Activated effector memory CD4-positive, alpha-beta T cell treated with anti-CD3 and anti-CD28 coated beads, Interleukin-2, amount 50 U/mL, for 16 hours (primary cell): ENCODE data around the gene MRPS18C.
"Not testable (repeated sequence)": the region's sequence is repeated elsewhere in the genome, so short reads cannot be mapped to it uniquely, and the experiment has no call there.

Source experiments
- DNase-seq: peaks from one replicate; pipeline ENCODE4 v3.0.0-alpha.2; 2020

Gene MRPS18C

GRCh38 chr4:83501671-83502070, 45.8 kb downstream of the MRPS18C start:
- not testable (repeated sequence) for DNase-seq

DNA sequence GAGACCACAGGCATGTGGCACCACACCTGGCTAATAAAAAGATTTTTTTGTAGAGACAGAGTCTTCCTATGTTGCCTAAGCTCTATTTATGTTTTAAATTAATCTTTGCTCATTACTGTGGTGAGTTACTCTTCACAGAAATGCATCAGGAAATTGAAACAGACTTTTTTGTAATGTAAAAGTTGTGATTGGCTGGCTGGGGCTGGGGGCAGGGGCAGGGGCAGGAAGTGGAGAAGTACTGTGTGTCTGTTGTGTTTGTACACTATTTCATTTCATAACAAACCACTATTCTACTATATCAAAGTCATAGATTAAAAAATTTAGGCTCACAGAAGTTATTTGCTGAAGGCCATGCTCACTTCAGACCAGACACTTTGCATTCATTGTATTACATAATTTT, 48.1 kb downstream of the MRPS18C start:
- peak; percentile 64 for DNase-seq

GRCh38 chr4:83504503-83504902, 48.6 kb downstream of the MRPS18C start:
- no peak for DNase-seq

DNA sequence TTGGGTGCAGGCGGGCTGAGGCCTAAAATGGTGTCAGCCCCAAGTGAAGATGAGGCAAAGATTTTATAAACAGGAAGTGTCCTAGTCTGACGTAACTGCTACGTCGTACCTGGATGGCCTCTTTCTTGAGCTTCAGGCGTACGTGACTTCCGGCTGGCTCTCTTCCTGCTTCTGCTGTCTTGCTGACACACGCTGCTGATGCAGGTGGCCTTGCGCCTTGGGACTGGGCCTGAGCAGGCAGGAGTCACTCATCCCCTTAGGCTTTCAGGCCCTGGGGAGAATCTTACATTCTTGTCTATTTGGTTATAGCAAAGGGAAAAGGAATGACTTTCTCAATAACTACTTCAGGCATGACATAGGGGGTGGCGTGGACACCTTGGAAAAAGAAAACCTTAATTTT, 49.1 kb downstream of the MRPS18C start:
- no peak for DNase-seq

GRCh38 chr4:83509156-83509585, 53.3 kb downstream of the MRPS18C start:
- DNase-seq, result peak; percentile 78

DNA sequence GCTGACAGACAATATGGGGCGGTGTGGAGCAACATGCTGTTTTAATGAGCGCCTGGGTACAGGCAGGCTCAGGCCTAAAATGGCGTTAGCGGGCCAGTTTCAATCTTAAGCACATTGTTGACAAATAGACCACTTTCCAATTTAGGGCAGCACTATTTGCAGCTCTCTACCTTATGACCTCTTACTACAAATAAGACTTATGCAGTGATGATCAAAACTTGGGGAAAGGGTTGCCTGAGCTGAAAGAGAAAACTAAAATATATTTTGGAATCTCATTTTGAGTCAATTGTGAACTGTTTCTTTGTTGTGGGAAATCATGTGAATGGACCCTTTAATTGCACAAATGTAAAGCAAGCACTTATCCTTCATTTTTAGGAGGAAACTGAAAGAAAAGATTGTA, 54.6 kb downstream of the MRPS18C start:
- DNase-seq, result no peak
